Measurements from ENCODE around the gene UNC5B. TPM values are rescaled to one million over a fixed set of nuclear protein-coding genes. Genes with fewer than 3 reads are reported as not detected.

The UNC5B gene
- total RNA-seq, 1 experiment from 2014 or later, result 49.6 TPM

GRCh38 chr10:71338728-71339495 is 126.5 kb downstream of the UNC5B start (continued):
- TF ChIP-seq, protein P1, sequence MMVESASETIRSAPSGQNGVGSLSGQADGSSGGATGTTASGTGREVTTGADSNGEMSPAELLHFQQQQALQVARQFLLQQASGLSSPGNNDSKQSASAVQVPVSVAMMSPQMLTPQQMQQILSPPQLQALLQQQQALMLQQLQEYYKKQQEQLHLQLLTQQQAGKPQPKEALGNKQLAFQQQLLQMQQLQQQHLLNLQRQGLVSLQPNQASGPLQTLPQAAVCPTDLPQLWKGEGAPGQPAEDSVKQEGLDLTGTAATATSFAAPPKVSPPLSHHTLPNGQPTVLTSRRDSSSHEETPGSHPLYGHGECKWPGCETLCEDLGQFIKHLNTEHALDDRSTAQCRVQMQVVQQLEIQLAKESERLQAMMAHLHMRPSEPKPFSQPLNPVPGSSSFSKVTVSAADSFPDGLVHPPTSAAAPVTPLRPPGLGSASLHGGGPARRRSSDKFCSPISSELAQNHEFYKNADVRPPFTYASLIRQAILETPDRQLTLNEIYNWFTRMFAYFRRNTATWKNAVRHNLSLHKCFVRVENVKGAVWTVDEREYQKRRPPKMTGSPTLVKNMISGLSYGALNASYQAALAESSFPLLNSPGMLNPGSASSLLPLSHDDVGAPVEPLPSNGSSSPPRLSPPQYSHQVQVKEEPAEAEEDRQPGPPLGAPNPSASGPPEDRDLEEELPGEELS (CRISPR knock-in tag; IDR thresholded peaks at IDR 0.05), result no peak
- TF ChIP-seq, protein P2, sequence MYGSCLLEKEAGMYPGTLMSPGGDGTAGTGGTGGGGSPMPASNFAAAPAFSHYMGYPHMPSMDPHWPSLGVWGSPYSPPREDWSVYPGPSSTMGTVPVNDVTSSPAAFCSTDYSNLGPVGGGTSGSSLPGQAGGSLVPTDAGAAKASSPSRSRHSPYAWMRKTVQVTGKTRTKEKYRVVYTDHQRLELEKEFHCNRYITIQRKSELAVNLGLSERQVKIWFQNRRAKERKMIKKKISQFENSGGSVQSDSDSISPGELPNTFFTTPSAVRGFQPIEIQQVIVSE (CRISPR knock-in tag; IDR thresholded peaks at IDR 0.05; ENCODE audit: borderline replicate concordance), result no peak
- no peak for TF ChIP-seq SMAD4 (CRISPR knock-in tag; IDR thresholded peaks at IDR 0.05)

GRCh38 chr10:71339796-71340589 is 127.6 kb downstream of the UNC5B start:
- Mint-ChIP-seq H3K27ac (peak overlapping the region; percentile 55; the same call in 1 of the 2 replicates), H3K9me3 (no peaks in the 10 kb centered on the region), H3K4me3 (no peak overlapping the region), H3K27me3 (ENCODE audit: low read depth) (no peaks in the 10 kb centered on the region), H3K4me1 (peaks cover 69% of the 10 kb centered on the region), H3K36me3 (no peaks in the 10 kb centered on the region; the same call in none of the 2 replicates)
- no peak for DNase-seq (ENCODE audit: low spot score)
- no peak for TF ChIP-seq SMAD3 (CRISPR knock-in tag; IDR thresholded peaks at IDR 0.05; ENCODE audit: borderline replicate concordance)
- TF ChIP-seq, protein P3, sequence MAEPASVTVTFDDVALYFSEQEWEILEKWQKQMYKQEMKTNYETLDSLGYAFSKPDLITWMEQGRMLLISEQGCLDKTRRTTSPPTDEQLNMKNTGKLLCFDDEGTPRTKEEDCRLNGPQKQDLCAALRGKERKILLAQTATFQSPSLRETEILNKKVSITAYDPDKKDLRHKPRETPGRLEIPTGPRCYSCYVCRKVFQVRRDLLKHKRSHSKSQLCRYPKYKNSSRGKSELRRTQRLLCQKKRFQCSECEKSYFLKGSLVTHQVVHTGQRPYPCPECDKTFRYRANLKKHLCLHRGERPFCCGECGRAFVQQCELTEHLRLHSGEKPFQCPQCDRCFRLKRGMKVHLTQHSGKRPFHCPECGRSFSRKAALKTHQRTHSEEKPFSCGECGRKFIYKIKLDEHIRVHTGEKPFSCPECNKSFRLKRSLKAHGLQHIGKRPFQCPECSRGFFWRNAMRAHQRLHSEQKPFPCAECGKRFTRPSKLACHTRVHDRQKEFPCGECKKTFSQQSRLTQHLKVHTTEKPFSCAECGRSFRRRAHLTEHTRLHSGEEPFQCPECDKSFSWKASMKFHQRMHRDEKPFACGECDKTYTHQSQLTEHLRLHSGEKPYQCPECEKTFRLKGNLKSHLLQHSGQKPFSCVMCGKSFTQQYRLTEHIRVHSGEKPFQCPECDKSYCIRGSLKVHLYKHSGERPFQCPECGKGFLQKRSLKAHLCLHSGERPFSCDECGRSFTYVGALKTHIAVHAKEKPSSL (CRISPR knock-in tag; conservative IDR thresholded peaks at IDR 0.05), result no peak
- TF ChIP-seq ELF4 (CRISPR knock-in tag; IDR thresholded peaks at IDR 0.05; ENCODE audit: low read depth), result no peak
- TF ChIP-seq PRRX2 (CRISPR knock-in tag; IDR thresholded peaks at IDR 0.05), result no peak
- TF ChIP-seq, protein P4, sequence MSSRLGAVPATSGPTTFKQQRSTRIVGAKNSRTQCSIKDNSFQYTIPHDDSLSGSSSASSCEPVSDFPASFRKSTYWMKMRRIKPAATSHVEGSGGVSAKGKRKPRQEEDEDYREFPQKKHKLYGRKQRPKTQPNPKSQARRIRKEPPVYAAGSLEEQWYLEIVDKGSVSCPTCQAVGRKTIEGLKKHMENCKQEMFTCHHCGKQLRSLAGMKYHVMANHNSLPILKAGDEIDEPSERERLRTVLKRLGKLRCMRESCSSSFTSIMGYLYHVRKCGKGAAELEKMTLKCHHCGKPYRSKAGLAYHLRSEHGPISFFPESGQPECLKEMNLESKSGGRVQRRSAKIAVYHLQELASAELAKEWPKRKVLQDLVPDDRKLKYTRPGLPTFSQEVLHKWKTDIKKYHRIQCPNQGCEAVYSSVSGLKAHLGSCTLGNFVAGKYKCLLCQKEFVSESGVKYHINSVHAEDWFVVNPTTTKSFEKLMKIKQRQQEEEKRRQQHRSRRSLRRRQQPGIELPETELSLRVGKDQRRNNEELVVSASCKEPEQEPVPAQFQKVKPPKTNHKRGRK (CRISPR knock-in tag; IDR thresholded peaks at IDR 0.05; ENCODE audit: borderline replicate concordance), result no peak
- peak; percentile 70 for TF ChIP-seq GABPB1 (CRISPR knock-in tag; IDR thresholded peaks at IDR 0.05)
- TF ChIP-seq ZNF317 (CRISPR knock-in tag; IDR thresholded peaks at IDR 0.05; ENCODE audit: borderline replicate concordance, low read depth), result no peak
- no peak for ATAC-seq
- CTCF ChIA-PET, result interaction anchor here (0.5 to 7.8 kb wide), 6 partner anchors 9 to 242 kb away, joined by 3 to 54 read pairs (median 3); partner anchors contain the start of gene SLC29A3
- POLR2A ChIA-PET, result no interaction called here

- Mint-ChIP-seq H3K36me3 (no peaks in the 10 kb centered on the region; the same call in none of the 2 replicates), H3K4me1 (peaks cover 68% of the 10 kb centered on the region), H3K4me3 (no peak overlapping the region), H3K27ac (peak overlapping the region; percentile 93), H3K27me3 (ENCODE audit: low read depth) (no peaks in the 10 kb centered on the region), H3K9me3 (no peaks in the 10 kb centered on the region)
- no peak for TF ChIP-seq PRRX2 (CRISPR knock-in tag; IDR thresholded peaks at IDR 0.05)
- TF ChIP-seq ZNF121 (CRISPR knock-in tag; IDR thresholded peaks at IDR 0.05), result 0 out of 2 replicates have a peak, but pooled peaks have one; percentile 47
- ChIA-PET CTCF (interaction anchor here (1.6 to 7.8 kb wide), 4 partner anchors 8 to 278 kb away, joined by 3 to 54 read pairs (median 6); partner anchors contain the start of gene SLC29A3), POLR2A (interaction anchor here (1.0 kb wide), 1 partner anchor 144 kb away, joined by 3 read pairs; no protein-coding TSS in a partner anchor)
- ATAC-seq (no peak), DNase-seq (ENCODE audit: low spot score) (no peak)
Measured at GRCh38 chr10:71342573-71343391, 130.4 kb downstream of the UNC5B start.

Measured in WTC11 (cell line).